H1 (cell line): ENCODE results near the gene ZNF263. TPM values are rescaled to one million over a fixed set of nuclear protein-coding genes. Genes with fewer than 3 reads are reported as not detected.

ENCODE experiments used
- BACH1 ChIP-seq: IDR thresholded peaks from 2 replicates; pipeline ENCODE4 v1.6.1; 2012; ENCODE audit warnings: low read length, improper control_type of control experiment
- CTCF ChIP-seq, 3 experiments: IDR thresholded peaks; 1 replicate in 2 of 3; 2 replicates in 1 of 3; pipeline versions ENCODE4 v1.5.1 to v1.6.1; 2011; ENCODE audit warnings: low read length in 3 of 3, mild to moderate bottlenecking in 3 of 3, inconsistent platforms in 2 of 3, low read depth in 1 of 3, moderate library complexity in 1 of 3; ENCODE audit not compliant: insufficient read depth in 1 of 3; ENCODE audit errors: control extremely low read depth in 1 of 3
- HDAC2 ChIP-seq, 2 experiments: fragments of 300-600 bp in 1 of 2; sonication (generic) in 1 of 2; IDR thresholded peaks; 2 replicates each; pipeline ENCODE4 v1.6.1; 2011 to 2012; ENCODE audit warnings: low read depth in 2 of 2, low read length in 2 of 2, mild to moderate bottlenecking in 2 of 2, moderate library complexity in 2 of 2, borderline replicate concordance in 1 of 2, inconsistent platforms in 1 of 2
- polyA plus RNA-seq, 7 experiments: library from polyadenylated mRNA; depleted of rRNA in 3 of 7; stranded (reverse) in 5 of 7; unstranded in 2 of 7; fragments of >200 nt in 5 of 7; fragments of 200-250 nt in 2 of 7; gene quantifications; 1 replicate in 5 of 7; 2 replicates in 1 of 7; 4 replicates in 1 of 7; pipeline versions ENCODE4 v1.2.1 to v1.2.3, GENCODE V29; 2011 to 2013; ENCODE audit warnings: missing spikeins in 2 of 7, mixed read lengths in 2 of 7
- total RNA-seq: library from RNA; stranded (reverse); fragmentation: NEBNext Ultra II Directional; extraction: Animal tissue kit (Norgen Biotek cat#: 25700); gene quantifications from 2 replicates; pipeline ENCODE4 v1.2.1, GENCODE V29; 2021

Gene ZNF263
- total and polyA plus RNA-seq, 2 of the 8 experiments (the other 6 are each of a cell fraction or from before 2014, with no cell fraction given), result 9.2 to 26.7 TPM

- TF ChIP-seq CTCF (IDR thresholded peaks at IDR 0.05; ENCODE audit: control extremely low read depth in 1 of 3, insufficient read depth in 1 of 3, low read depth in 1 of 3, low read length in 3 of 3) (no peak), HDAC2 (IDR thresholded peaks at IDR 0.05; ENCODE audit: borderline replicate concordance in 1 of 2, low read depth in 2 of 2, low read length in 2 of 2) (no peak), BACH1 (no peak)
These were observed 23.5 kb upstream of the ZNF263 start (continued) for GRCh38 chr16:3259836-3260235.
